HG03196 (cell line): ENCODE measurements around the gene FAM151A.
"Not testable (repeated sequence)": the region's sequence is repeated elsewhere in the genome, so short reads cannot be mapped to it uniquely, and the experiment has no call there.

Experiments used
- ATAC-seq: cut with Tn5 transposase; IDR thresholded peaks from one replicate; pipeline ENCODE4 v1.9.1; 2021; ENCODE audit not compliant: unreplicated experiment

FAM151A gene

DNA sequence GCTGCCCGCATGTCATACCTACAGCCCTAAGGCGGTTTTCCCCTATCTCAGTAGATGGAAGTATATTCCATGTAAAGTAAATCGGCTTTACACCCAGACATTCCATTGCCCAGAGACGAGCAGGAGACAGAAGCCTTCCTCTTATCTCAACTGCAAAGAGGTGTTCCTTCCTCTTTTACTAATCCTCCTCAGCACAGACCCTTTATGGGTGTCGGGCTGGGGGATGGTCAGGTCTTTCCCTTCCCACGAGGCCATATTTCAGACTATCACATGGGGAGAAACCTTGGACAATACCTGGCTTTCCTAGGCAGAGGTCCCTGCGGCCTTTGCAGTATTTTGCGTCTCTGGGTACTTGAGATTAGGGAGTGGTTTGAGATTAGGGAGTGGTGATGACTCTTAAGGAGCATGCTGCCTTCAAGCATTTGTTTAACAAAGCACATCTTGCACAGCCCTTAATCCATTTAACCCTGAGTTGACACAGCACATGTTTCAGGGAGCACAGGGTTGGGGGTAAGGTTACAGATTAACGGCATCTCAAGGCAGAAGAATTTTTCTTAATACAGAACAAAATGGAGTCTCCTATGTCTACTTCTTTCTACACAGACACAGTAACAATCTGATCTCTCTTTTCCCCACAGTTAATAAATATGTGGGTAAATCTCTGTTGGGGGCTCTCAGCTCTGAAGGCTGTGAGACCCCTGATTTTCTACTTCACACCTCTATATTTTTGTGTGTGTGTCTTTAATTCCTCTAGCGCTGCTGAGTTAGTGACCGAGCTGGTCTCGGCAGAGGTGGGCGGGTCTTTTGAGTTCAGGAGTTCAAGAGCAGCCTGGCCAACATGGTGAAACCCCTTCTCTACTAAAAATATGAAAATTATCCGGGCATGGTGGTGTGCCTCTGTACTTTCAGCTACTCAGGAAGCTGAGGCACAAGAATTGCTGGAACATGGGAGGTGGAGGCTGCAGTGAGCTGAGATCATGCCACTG, 13.4 kb upstream of the FAM151A start:
- ATAC-seq, result not testable (repeated sequence)

- ATAC-seq, result not testable (repeated sequence)
These were observed 12.5 kb upstream of the FAM151A start for GRCh38 chr1:54635804-54636203.

DNA sequence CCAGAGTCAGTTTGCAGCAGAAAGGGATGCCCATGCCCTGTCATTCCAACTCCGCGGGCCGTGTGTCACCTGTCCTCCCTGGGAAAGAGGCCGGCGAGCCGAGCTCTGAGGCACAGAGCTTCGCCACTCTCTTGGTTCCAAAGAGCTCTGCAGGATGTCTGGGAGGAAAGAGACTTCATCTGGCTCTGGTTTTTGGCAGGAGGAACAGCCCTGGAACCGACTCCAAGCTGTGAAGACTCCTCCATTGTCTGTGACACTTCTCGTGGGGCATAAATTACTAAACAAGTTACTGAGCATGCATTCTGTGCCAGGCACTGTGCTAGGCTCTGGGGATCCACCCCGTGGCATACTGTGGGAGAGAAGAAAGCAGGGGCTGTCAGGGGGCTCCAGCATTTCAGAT, 3.9 kb upstream of the FAM151A start:
- ATAC-seq, result no peak

- no peak for ATAC-seq
These were observed 1.4 kb upstream of the FAM151A start for GRCh38 chr1:54624466-54625464.

GRCh38 chr1:54619749-54620148, 3.6 kb downstream of the FAM151A start:
- ATAC-seq, result no peak

DNA sequence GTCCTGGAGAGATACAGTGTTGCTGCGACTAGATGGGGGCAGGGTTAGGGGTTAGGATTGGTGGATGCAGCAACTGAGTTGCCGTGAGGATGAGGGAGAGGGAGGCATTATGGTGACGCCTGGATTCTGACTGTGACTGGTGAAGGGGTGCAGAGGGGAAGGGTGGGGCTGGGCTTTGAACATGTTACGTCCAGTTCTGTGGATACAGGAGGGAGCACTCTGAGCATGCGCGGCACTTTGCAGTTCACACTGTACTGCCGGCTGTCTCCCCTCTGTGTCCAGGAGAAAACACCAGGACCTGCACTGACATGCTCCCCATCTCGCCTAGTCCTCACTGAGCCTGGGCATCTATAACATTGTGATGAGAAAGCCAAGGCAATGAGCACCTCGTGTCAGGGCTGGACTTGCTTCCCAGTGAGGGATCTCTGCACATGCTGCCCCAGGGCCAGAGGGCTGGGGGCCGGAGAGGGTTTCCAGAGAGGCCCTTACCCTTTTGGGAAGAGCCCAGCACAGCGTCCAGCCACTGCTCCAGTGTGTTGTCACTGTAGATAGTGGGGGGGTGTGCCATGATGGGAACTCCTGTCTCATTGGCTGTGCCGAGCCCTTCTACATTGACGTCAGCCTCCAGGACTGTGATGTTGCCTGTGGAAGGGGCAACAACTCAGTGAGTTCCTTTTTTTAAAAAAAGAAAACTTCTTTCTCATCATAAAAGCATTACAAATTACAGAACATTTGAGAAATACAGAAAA, 7.6 kb downstream of the FAM151A start:
- ATAC-seq, result no peak

DNA sequence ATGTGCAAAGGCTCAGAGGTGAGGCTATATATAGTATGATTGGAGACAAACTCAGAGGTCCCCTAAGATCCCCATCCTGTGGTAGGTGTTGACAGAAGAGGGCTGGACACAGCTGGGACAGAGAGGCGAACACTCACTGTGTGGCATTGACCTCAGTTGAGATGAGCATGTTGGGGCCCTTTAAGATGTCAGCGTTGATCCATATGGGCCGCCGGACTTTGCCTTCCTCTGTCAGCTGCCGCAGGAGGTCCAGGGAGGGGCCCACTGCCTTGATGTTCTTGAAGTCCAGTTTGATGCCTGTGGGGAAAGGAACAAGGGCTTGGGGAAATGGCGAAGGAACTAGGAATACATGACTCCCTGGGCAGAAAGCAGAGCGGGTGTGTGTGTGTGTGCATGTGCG, 8.8 kb downstream of the FAM151A start:
- ATAC-seq, result no peak

DNA sequence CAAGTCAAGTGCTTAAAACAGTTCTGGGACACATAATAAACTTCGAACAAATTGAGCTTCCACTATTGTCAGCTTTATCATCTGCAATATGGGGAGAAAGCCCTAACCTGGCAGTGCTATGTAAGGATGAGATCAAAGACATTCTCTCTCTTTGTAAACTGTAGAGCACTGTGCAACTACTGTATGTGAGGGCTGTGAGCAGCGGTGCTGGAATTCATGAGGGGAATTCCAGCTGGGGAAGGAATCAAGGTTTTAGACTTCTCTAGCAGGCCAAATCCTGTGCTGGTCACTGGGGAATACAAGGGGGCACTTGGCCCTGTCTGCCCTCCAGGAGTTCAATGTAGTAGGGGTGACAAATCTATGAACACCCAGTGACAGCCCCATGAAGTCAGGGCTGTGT, 9.3 kb downstream of the FAM151A start:
- no peak for ATAC-seq

DNA sequence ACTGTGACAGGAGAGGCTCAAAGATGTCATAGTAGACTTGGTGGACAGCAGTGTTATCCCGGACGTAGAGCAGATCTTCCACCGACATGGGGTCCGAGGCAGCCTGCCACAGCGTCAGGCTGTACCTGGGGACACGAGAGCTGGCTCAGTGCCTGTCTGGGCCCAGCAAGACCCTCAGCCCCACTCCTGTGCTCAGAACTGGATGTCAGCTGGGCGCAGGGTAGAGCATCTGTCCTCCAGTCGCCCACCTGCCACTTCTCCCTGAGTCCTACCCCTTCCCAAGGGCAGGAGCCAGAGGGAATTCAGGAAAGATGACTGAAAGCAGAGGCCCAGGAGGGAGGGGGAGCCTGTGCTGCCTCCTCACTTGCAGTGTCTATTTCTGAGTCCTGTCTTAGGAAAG, 11.7 kb downstream of the FAM151A start:
- no peak for ATAC-seq

GRCh38 chr1:54610601-54611580, 12.4 kb downstream of the FAM151A start:
- ATAC-seq, result no peak

GRCh38 chr1:54610048-54610447, 13.3 kb downstream of the FAM151A start:
- no peak for ATAC-seq

- no peak for ATAC-seq
These were observed 13.9 kb downstream of the FAM151A start for GRCh38 chr1:54609301-54609921.

GRCh38 chr1:54608566-54609230, 14.6 kb downstream of the FAM151A start:
- ATAC-seq, result no peak

DNA sequence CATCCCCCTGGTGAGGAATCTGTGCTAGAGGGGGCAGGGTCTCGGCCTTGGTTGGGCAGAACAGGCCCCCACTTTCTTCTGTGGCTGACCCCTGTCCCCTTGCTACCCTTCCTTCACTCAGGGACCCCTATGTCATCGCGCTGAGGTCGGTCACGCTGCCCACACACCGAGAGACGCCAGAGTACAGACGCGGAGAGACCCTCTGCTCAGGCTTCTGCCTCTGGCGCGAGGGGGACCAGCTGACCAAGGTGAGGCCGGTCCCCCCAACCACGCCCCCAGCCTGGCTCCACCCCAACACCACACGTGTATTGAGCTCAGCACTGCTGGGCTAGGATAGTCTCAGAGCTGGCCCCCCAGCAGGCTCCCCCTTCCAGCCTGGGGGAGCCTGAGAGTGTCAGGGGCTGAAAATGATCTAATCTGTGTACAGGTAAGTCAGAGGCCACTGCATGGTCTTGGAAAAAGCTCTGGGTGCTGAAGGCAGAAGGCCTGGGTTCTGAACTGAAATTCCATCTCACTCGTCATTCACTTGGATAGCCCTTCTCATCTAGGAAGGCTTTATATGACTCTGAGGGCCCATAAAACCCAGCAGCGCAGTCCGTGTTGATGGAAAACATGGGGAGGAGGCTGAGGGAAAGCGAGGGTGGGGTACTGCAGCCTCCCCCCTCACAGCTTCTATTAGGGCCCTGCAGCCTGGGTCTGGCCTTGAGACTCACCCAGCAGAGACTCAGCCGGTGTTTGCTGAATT, 15.3 kb downstream of the FAM151A start:
- no peak for ATAC-seq

DNA sequence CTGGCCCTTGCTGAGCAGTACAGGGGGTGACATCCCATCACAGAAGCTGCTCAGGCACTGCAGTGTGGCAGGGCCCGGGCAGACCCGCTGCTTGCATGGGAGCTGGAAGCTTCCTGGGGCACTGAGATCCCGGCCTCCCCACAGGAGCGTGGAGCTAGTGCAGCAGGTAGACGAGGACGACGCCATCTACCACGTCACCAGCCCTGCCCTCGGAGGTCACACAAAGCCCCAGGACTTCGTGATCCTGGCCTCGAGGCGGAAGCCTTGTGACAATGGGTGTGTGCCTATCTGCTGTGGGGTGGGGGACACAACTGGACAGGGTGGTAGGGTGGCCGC, 16.4 kb downstream of the FAM151A start:
- ATAC-seq, result no peak

DNA sequence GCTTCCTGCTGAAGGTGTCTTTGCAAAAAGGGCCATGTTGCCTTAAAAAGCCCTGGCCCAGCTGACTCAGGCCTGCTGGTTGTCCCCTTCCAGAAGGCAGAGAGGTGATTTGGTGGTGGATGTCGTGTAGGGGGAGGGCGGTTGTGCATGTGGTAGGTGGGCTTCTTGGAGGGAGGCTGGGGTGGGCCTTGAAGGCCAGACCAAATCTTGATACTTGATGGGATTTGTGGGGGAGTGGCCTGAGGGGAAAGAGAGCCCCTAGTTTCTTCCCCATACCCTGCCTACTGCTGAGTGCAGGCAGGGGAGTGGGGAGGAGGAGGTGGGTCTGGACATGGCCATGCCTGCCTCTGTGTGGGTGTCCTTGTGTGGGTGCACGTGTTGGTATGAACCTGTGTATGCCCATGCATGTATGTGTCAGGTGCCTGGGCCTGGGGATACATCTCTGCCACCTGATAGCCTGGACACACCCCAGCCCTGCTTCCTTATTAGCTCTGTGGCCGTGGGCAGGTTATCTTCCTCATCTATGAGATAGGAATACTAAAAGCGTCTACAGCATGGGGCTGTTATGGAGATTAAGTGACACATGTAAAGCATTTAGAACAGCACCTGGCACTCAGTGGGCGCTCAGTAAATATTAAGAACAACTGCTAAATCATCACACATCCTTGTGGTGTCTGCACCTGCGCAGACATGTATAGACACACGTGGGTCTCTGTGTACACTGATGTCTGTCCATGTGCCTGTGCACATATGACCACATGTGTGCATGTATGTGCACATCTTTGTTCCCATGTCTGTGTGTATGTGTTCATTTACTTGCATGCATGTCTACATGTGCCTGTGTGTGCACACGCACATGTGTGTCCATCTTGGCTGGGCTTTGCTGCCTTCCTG, 17.0 kb downstream of the FAM151A start:
- ATAC-seq, result no peak
